ENCODE measurements around the gene DCPS.
A peak's percentile ranks its signal among the peaks of the same experiment; 100 is the strongest.
"Not testable (repeated sequence)": the region's sequence is repeated elsewhere in the genome, so short reads cannot be mapped to it uniquely, and the experiment has no call there.

The DCPS gene

DNA sequence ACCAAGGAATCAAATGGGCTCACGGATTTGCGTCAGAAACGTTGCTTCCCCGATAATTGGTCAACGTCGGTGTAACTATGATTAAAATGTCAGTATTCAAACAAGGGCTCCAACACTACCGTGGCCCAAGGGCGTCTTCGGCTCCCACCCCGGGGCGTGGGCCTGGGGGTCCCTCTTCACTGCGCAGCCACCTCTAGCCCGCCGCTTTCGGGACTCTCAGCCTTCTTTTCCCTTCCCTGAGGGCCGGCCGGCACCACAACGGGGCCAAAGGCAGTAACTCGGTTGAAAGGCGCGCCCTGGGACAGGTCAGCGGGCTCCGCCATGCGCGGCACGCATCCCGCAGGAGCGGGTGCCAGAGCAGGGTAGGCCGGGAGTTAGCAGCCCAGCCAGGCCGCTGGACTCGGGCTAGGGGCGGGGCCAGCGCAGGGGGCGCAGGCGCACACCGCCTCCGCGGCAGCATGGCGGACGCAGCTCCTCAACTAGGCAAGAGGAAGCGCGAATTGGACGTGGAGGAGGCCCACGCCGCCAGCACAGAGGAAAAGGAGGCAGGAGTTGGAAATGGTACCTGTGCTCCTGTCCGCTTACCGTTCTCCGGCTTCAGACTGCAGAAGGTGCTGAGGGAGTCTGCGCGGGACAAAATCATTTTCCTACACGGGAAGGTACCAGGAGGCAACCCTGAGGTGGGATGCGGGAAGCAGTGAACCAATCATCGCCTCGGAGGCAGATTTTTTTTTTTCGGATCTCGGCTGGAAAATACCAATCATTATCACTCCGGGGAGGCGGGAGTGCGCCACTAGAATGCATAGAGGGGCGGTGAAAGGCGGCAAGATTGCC lies at the start of gene DCPS:
Gene DCPS (plus strand): TSS at position 438 of the 834 bp plus-strand sequence. CDS start 21 bp downstream, at position 459.
- peak; percentile 69 to 84 for DNase-seq

DNA sequence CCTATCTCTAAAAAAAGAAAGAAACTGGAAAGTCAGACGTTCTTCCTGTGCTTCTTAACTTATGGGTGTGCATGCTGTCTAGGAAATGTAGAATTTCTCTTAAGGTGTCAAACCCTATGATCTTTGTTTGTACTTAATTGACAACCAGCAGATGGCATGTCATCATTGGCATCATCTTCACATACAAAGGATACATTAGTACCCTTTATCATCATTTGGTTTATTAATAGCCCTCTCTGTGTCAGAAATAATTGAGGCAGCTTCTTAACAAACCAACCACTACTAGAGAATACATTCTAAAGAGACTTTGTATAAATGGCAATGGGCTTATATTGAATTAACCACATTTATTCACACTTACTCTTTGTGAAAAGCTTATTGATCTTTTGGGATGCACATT lies 49.0 kb upstream of the DCPS start:
- DNase-seq = no peak

GRCh38 chr11:126255507-126255906 lies 48.4 kb upstream of the DCPS start:
- DNase-seq = not testable (repeated sequence)

DNA sequence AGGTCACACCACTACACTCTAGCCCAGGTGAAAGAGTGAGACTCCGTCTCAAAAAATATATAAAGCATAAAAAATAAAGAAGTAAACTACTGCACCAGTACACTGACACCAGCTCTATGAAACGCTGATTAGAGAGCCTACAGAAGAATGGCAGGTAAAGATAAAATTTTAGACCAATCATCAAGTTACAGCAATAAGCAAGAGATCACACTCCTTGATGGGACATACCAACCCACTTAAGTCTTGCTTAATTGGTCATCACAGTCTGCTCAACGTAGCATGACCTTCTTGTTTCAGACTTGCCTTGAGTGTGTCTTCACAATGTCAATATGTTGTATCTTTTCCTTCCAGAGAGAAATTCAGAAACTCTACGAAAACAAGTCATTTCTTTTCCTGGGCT lies 47.6 kb upstream of the DCPS start:
- no peak for DNase-seq

- DNase-seq = no peak
Measured at GRCh38 chr11:126257144-126257543, 46.7 kb upstream of the DCPS start.

GRCh38 chr11:126257764-126258163 lies 46.1 kb upstream of the DCPS start:
- no peak for DNase-seq

DNA sequence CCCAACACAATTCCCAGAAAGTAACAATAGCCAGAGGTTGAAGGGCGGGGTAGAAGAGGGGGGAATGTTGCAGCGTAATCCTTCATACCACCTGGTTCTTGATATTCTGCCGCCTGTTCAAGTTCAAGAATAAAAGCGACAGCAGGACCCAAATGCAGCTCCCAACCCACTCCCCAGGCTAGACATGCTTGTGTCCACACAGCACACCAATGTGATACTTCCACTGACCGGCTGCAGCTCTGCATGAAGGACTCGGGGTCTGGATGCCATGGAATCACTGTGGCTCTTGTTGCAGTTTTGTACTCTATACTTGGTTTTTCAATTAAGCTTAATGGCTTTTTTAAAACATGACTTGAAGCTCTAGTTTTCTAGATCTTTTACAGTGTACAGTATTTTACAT lies 41.6 kb upstream of the DCPS start:
- DNase-seq = no peak

- no peak for DNase-seq
Measured at GRCh38 chr11:126263489-126263888, 40.4 kb upstream of the DCPS start.

DNA sequence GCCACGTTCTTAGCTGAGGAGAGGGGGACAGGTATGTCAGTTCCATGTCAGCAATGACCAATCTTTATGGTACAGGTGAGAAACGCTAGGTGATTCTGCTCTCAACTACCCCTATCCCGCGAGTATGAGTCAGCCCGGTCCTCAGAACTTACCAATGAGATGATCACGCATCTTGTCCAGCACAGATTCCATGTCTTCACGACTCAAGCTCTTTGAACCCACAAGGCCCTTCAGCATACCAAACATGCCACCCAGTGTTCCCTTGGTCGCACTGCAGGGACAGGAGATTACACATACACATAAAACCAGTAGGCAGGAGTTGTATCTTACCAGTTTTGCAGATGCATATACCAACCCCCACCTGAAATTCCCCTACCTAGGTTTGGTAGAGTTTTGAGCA lies 38.0 kb upstream of the DCPS start:
- DNase-seq = no peak

DNA sequence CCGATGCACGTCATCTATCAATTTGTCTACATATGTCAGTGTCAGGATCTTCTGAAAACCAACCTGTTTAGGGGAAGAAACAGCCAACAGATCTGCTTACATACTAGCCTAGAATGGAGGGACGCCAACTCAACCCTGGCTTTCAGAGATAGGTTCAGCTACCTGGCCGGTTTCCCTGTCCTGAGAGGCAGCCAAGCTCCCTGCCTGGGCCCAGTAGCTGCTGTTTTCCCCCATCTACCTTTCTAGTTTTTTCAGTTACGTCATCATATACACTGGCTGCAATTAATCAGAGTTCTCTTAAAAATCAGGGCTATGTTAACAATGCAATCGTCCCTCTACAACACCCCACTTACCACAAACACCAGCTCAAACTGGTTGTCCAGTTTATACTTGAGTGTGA lies 36.2 kb upstream of the DCPS start:
- no peak for DNase-seq

GRCh38 chr11:126268361-126268707 lies 35.5 kb upstream of the DCPS start:
- no peak for DNase-seq

DNA sequence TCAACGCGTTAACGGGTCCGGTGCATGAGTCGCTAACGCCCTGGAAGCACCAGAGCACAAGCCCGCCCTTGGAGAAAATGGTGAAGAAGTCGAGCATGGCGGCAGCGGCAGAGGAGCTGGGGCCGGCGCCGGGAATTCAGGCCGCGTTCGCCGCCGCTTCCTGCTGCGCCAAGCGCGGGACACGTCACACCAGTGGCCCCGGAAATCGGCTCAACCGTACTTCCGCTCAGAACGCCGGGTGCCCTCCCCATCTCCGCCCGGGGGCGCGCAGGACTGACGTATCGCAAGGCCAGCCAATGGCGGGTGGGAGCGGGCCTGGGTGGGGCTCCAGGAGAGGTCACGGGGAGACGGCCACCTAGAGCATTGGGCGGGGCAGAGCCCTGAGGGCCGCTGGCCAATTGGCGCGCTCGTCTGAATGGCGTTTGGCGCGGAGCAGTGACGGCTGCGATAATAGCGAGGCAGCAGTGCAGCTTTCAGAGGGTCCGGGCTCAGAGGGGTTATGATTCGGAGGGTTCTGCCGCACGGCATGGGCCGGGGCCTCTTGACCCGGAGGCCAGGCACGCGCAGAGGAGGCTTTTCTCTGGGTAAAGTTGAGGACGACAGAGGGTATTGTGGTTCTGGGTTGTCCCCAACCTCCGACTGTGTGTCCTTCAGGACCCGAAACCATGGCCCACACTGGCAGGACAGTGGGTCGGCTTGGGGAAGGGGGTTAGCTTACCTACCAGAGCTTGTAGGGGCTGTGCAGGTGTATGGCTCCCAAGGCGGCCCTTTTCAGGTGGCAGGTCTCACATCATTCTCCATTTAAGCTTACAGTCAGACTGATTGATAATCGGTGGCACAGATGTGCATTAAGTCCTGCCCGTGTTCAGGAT lies 34.9 kb upstream of the DCPS start, which contains the start of the genes FOXRED1 and SRPRA:
Gene FOXRED1 (plus strand): TSS at position 447 of the 872 bp plus-strand sequence. CDS start 53 bp downstream, at position 500.
Gene SRPRA (minus strand): TSS at position 188 of the 872 bp plus-strand sequence. CDS start 91 bp downstream, at position 97.
- DNase-seq = peak; percentile 96 to 97

GRCh38 chr11:126277322-126277721 lies 26.5 kb upstream of the DCPS start:
- DNase-seq = no peak

- no peak for DNase-seq
Measured at GRCh38 chr11:126277780-126278179, 26.1 kb upstream of the DCPS start.

DNA sequence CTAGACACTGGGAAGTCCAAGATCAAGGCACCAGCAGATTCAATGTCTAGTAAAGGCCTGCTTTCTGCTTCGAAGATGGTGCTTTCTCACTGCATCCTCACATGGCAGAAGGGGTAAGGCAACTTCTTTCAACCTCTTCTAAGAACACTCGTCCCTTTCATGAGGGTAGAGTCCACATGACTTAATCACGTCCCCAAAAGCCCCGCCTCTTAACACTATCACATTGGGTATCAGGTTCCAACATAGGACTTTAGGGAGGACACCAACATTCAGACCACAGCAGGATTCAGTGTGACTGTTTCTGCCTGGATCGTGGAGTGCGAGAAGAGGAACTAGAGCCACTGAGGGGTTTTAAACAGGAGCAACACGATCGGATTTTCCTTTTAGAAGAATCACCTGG lies 24.7 kb upstream of the DCPS start:
- no peak for DNase-seq

DNA sequence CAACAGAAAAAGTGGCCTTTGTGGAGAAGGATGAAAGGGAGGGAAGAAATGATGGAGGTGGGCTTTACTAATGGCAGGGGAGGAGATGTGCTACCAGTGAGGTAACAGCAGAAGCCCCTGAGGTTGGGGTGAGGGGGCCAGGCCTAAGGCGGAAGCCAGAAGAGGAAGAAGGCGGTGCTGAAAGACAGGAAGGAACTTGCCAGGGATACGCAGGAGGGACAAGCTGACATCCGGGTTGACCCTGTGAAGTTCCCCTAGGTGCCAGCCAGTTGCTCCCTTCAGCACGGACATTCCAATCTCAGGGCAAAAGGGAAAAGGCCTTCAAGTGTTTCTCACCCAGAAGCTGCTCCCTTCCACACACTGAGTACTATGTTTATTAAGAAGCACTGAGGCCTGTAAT lies 23.3 kb upstream of the DCPS start:
- no peak for DNase-seq

DNA sequence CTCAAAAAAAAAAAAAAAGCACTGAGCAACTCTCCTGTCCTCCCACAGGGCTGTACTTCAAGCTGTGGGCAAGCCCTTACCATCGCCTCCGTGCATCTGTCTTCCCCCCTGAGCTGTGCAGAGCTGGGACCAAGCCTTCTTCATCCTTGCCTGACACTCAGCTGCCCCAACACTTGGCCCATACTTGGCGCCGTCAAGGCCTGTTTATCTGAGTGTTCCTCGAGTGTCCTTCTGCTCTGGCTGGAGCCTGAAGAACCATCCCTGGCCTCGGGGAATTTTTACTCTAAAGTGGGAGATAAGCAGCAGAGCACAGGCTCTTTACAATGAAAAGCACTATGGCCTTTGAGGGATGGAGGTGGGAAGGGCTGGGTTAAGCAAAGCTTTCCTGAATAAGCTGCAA lies 22.6 kb upstream of the DCPS start:
- DNase-seq = no peak

- no peak for DNase-seq
Measured at GRCh38 chr11:126281666-126282175, 22.1 kb upstream of the DCPS start.

DNA sequence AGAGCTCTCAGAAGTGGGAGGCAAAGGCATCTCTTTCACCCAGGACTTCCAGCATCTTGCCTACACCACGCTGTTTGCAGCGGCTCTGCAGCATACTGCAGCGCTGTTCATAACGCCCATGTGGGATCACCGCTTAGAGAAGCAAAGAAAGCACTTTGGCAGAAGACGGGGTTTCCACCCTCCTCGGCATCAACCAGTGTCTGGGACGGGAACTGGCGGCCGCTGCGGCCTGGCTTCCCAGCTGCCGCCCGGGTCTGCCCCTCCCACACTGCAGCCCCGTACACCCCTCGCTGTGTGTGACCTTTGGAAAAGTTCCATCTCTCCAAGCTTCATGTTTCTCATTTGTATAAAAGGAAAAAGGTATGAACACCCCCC lies 21.5 kb upstream of the DCPS start:
- DNase-seq = no peak

DNA sequence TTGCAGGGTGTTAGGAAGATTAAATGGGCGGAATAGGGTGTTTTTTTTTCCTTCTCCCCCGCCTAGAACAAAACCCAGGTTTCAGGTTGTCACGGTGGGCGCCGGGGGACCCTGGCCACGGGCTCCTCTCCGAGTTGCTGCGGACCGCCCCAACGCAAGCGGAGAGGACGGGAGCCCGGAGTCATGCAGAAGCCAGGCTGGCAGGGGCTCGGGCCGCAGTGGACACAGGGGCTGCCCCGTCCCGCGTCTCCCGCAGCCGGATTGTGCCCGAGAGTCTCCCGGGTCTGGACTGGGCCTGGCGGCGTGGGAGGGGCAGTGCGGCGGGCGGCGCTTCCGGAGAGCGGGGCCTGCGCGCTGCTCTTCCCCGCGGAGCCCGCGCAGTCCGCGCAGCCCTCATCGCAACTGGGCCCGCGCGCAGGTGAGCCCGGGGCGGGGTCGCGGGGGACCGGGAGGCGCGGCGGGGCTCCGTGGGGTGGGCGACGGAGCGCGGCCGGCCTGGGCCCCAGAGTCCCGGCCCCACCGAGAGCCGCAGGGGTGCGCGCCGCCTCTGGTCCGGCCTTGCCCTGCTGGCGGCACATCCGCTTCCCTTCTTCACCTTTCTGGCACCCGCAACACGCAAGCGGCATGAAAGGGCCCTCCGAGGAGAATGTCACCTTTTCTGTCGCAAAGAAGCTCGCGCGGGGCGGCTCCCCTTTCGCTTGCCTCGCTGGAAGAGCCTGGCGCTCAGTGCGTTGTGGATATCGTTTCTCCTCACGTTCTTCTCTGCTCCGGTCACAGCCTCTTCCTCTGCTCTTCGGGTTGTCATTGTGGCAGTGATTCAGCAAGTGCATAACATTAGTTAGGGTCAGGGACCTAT lies 20.9 kb upstream of the DCPS start, which contains the start of gene TIRAP:
Gene TIRAP (plus strand): TSS at position 358 of the 856 bp plus-strand sequence. CDS start 7,802 bp downstream, outside the sequence.
- DNase-seq = peak in 1 of 2 experiments; percentile 48

DNA sequence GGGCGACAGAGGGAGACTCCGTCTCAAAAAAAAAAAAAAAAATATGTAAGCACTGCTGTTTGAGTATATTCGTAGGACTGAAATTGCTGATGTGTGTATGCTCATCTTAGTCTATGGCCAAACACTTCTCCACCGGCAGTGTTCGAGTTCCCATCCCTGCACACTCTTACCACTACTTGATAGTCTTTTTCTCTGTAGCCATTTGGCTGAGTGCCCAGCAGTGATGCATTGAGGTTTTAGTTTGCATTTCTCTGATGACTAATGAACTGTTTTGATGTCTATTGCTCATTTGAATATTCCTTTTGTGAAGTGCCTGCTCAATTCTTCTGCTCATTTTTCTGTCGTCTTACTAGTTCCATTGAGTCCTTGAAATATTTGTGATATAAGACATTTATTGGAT lies 19.0 kb upstream of the DCPS start:
- peak; percentile 52 to 72 for DNase-seq

DNA sequence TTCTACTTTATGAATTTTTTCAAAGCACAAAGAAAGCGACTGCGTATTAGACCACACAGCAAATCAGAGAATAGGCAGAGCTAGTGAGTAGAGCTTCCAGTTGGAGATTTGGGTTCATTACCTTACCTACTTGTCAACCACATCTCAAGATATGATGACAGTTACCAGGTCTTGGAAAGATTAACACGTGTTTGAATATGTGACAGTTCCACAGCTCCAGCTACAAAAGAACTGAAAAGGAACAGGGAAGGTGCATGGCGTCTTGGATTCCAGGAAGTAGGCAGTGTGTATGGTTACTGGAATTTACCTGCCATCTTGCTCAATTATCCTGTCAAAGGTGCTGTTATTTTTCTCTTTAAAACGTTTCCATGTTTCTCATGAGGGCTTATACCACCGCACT lies 15.6 kb upstream of the DCPS start:
- DNase-seq = no peak

Measured in SW 1271 (cell line).